Measurements from ENCODE around the gene CEP19.
"Not testable (repeated sequence)": the region's sequence is repeated elsewhere in the genome, so short reads cannot be mapped to it uniquely, and the experiment has no call there.

The CEP19 gene, protein sequence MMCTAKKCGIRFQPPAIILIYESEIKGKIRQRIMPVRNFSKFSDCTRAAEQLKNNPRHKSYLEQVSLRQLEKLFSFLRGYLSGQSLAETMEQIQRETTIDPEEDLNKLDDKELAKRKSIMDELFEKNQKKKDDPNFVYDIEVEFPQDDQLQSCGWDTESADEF

DNA sequence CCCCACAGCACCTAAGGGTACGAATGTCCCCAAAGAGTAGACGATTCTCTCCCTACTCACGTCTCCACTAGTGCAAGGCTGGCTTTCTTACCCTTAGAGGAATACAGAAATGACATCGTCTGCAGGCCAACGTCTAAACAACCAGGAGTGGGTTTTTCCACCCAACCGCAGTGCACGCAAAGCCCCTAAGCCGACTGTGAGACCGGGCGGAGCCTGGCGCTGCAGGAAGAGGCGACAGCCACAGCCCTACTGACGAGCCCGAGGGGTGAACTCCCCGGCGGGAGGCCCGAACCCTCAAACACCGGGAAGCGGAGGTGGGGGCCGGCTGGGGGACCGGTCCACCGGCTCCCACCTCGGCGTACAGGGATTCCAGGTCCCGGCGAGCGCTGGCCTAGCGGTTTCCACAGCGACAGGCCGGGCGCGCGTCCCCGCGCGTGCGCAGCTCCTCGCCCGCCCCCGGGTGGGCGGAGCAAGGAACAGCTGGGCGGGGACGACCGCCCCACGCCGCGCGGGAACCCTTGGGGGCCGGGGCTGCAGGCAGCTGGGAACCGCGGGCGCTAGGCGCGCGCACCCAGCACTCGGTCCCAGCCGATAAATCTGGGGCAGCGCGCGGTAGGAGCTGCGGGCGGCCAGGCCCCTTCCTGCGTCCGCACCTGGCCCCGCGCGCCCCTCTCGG is at the start of gene CEP19, which contains the start of gene PIGX:
Gene CEP19 (minus strand): TSS at position 413 of the 676 bp plus-strand sequence. CDS start 3,593 bp downstream, outside the sequence.
Gene PIGX (plus strand): TSS at position 540 of the 676 bp plus-strand sequence.
- DNase-seq = peak; percentile 91

DNA sequence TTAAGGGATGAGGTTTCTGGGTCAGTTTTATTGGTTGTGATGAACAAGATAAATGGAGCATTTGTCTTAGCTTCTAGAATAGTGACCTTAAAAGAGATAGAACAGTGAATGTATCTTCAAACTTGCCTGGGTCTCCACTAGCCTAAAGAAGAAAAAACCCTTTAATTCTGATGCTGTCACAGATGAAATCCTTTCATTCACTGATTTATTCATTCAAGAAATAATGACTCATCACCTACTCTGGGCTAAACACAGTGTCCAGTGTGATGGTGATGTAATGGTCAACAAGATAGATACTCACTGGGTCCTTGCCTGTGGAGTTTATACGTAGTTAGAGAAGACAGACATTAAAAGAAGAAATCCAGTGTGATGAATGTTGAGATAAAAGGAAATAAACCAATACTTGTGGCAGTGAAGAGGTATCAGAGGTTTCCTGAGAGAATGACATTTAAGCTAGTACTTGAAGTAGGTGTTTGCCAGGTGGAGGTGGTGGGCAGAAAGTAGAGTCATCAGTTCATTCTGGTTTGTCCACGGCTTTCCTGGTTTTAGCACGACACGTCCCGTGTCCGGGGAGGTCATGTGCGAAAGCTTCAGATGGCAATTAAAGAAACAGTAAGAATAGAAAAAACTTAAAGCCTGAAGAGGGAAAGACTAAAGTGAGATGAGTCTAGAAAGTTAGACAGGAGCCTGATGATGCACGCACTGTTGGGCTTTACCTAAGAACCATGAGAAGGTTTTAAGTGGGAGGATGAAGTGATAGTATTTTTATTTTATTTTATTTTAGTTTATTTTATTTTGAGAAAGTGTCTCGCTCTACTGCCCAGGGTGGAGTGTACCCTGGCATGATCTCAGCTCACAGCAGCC is 46.1 kb upstream of the CEP19 start:
- no peak for DNase-seq

- DNase-seq = no peak
These were observed 44.7 kb upstream of the CEP19 start for GRCh38 chr3:196756732-196757131.

- DNase-seq = no peak
These were observed 42.3 kb upstream of the CEP19 start for GRCh38 chr3:196754091-196754981.

DNA sequence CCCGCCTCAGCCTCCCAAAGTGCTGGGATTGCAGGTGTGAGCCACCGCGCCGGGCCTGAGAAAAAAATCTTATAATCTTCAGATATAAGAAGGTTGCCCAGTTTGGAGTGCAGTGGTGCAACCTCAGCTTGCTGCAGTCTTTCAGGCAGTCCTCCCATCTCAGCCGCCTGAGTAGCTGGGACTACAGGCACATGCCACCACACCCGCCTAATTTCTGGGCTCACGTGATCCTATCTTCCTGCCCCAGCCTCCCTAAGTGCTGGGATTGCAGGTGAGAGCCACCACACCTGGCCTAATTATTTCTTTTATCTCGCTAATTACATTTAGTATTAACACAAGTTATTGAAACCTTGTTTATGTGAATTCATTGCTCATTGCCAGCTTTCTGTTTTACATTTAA is 41.2 kb upstream of the CEP19 start:
- DNase-seq = no peak

GRCh38 chr3:196749125-196749524 is 37.1 kb upstream of the CEP19 start:
- no peak for DNase-seq

DNA sequence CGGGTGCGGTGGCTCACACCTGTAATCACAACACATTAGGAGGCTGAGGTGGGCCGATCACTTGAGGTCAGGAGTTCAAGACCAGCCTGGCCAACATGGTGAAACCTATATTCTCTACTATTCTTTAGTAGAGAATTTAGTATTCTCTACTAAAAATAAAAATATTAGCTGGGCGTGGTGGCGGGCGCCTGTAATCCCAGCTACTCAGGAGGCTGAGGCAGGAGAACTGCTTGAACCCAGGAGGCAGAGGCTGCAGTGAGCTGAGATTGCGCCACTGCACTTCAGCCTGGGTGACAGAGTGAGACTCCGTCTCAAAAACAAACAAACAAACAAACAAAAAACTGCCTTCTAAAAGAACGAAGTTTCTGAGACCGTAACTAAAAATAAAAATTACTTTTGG is 31.5 kb upstream of the CEP19 start:
- not testable (repeated sequence) for DNase-seq

- no peak for DNase-seq
These were observed 29.3 kb upstream of the CEP19 start for GRCh38 chr3:196741249-196741889.

GRCh38 chr3:196740481-196741248 is 28.6 kb upstream of the CEP19 start:
- DNase-seq = no peak

- DNase-seq = peak; percentile 81
These were observed 27.8 kb upstream of the CEP19 start, which contains the start of gene PAK2 for GRCh38 chr3:196739671-196740480. Gene PAK2, plus strand, starts transcription at chr3:196739857. Its CDS starts 42,790 bp downstream, at chr3:196782647.

- no peak for DNase-seq
These were observed 25.6 kb upstream of the CEP19 start for GRCh38 chr3:196737655-196738054.

DNA sequence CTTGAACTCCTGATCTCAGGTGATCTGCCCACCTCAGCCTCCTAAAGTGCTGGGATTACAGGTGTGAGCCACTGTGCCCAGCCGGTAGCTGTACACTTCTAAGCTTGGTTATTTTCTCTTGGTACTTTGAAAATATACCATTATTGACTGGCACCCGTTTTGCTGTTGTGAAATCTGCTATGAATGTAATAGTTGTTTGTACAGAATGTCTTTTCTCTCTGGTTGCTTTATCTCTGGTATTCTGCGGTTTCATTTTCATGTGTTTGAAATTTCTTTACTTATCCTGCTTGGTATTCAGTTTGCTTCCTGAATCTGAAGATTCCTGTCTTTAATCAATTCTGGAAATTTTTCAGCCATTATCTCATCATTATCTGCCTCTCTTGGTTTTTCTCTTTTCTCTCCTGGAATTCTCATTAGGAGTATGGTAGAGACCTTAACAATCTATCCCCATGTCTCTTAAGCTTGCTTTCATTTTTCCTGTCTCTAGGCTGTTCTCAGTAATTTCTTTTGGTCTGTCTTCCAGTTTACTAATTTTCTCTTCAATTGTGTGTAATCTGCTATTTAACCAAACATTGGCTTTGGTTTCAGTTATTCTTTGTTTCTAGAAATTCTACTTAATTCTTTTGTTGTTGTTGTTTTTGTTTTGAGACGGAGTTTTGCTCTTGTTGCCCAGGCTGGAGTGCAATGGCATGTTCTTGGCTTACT is 24.8 kb upstream of the CEP19 start:
- no peak for DNase-seq

DNA sequence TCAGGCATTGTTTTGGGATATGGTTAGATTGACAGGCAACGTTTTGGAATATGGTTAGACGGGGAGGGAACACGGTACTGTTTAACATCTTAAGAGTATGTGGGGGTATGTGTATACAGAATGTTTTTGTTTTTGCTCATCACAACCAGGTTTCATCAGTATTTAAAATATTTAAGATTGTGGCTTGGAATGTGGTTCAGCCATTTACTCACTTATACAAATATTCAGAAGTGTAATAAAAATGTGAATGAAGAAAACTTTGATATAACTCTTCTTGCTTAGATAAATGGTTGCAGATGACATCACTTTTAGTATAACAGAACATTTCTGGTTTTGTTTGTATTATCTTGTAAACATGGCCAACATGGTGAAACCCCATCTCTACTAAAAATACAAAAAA is 23.7 kb upstream of the CEP19 start:
- DNase-seq = no peak

DNA sequence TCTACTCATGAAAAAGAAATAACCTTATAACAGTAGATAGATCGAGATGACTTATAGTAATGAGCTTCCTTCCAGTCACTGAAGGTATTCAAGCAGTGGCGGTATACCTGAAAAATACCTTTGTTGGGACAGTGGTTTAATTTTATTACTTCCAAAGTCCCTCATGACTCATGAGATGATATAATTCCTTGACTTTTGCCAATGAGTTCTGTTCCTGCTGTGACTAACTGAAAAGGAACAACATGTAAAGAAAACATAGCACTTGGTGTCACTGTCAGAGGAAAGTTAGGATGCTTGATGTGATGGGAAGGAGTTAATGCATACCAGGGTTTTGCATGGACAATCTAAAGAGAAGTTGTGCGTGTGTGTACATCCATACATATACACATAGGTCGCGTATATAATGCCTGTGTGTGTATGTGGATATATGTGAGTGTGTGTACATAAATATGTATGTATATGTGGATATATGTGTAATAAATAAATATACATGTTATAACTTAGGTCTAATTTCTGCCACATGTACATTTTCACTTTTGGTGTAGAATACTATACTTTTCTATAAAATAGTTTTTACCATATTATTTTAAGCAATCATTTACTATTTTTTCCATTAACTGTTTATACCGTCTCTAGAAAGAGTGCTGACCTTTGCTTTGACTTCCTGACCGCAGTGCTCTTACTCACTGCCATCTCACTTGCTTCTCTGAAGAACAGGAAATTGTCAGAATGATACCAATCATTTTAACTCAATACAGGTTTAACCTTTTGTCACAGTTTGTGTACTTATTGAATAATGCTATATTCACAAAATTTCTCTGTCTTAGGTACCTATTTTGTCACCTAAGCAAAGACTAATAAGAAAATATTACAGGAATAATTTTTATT is 15.0 kb upstream of the CEP19 start:
- no peak for DNase-seq

GRCh38 chr3:196721097-196721496 is 9.0 kb upstream of the CEP19 start:
- DNase-seq = no peak

GRCh38 chr3:196717162-196717561 is 5.1 kb upstream of the CEP19 start:
- DNase-seq = not testable (repeated sequence)

DNA sequence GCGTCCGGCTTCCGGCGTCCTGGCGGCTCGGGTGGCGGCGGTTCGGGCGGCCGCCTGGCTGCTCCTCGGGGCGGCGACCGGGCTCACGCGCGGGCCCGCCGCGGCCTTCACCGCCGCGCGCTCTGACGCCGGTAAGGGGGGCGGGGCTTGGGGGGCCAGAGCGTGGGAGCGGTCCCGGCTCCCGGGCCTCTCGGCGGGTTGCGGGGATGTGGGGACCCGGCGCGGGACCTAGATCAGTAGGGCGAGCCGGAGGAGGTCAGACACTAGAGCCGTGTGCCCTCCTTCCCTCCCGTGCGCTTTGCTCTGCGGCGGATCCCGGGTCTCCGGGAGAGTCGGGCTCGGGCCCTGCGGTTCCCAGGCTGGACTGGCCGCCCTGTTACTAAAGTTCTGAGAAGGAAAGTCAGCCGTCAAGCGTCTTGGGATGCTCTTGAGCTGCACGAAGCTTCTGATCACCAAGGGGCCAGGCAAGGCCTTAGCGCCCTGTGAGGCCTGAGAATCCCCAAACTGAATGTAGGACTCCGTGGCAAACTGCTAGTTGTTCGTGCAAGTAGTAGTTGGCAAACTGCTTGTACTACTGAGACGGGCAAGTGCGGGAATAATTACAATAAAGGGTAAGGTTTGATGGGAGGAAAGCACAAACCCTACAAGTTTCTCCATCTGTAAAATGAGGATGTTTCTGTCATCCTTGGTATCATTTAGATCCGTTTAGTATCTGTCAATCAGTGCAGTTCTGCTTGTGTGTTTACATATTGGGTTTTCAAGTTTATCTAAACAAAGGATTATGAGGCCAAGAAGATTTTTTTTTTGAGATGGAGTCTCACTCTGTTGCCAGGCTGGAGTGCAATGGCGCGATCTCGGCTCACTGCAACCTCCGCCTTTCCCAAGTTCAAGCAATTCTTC is 714 bp upstream of the CEP19 start:
- peak; percentile 59 for DNase-seq

All from 8988T (cell line).